Small intestine (tissue), 7 donors: ENCODE measurements around the gene EPHA6. TPM values are rescaled to one million over a fixed set of nuclear protein-coding genes. Genes with fewer than 3 reads are reported as not detected.
"Not testable (repeated sequence)": the region's sequence is repeated elsewhere in the genome, so short reads cannot be mapped to it uniquely, and the experiment has no call there.

Experiments
- DNase-seq, 2 donors: peaks; one replicate each; pipeline versions ENCODE4 v3.0.0 to v3.0.0-alpha.2; 2013
- FAIRE-seq: peaks from 2 replicates; lab custom pipeline; 2012; peaks lifted over from hg19 to GRCh38; lab: Jason Lieb, UNC
- H3K27ac ChIP-seq, 3 donors: one replicate each; pipeline ENCODE4 v1.5.1; 2013; ENCODE audit warnings: low read length in 2 of 3, mild to moderate bottlenecking in 2 of 3, control low read depth in 1 of 3, inconsistent platforms in 1 of 3, low read depth in 1 of 3, moderate library complexity in 1 of 3
- H3K27me3 ChIP-seq, 3 donors: one replicate each; pipeline ENCODE4 v1.6.1; 2013; ENCODE audit warnings: low read length in 3 of 3, inconsistent platforms in 1 of 3; ENCODE audit not compliant: control insufficient read depth in 3 of 3, insufficient read depth in 3 of 3
- H3K36me3 ChIP-seq, 3 donors: one replicate each; pipeline ENCODE4 v1.6.1; 2013; ENCODE audit warnings: low read length in 3 of 3, inconsistent platforms in 1 of 3, low read depth in 1 of 3, mild to moderate bottlenecking in 1 of 3, moderate library complexity in 1 of 3; ENCODE audit not compliant: control insufficient read depth in 3 of 3, insufficient read depth in 2 of 3
- H3K4me1 ChIP-seq, 3 donors: one replicate each; pipeline ENCODE4 v1.6.1; 2013; ENCODE audit warnings: low read length in 2 of 3, inconsistent platforms in 1 of 3, low read depth in 1 of 3, mild to moderate bottlenecking in 1 of 3, moderate library complexity in 1 of 3; ENCODE audit not compliant: control insufficient read depth in 3 of 3, insufficient read depth in 2 of 3
- H3K4me3 ChIP-seq, 3 donors: one replicate each; pipeline ENCODE4 v1.5.1; 2013; ENCODE audit warnings: low read length in 3 of 3, control low read depth in 1 of 3, inconsistent platforms in 1 of 3, low read depth in 1 of 3, mild to moderate bottlenecking in 1 of 3, moderate library complexity in 1 of 3
- H3K9me3 ChIP-seq, 2 donors: one replicate each; pipeline ENCODE4 v1.6.1; 2013; ENCODE audit warnings: low read depth in 1 of 2, low read length in 1 of 2; ENCODE audit not compliant: control insufficient read depth in 2 of 2, insufficient read depth in 1 of 2
- WGBS, 3 donors: extraction: QIAGEN DNeasy Blood & Tissue Kit; methylation state at CpG; one replicate each; pipeline ENCODE4 v1.1.7; 2013; 5-methylcytosine and 5-hydroxymethylcytosine counted together
- polyA plus RNA-seq, 4 donors: library from polyadenylated mRNA; stranded (reverse) in 3 of 4; unstranded in 1 of 4; fragments of 200-250 nt in 3 of 4; fragments of 120-200 nt in 1 of 4; gene quantifications; one replicate each; pipeline versions ENCODE4 v1.2.1 to v1.2.3, GENCODE V29; 2013
- donor health status: healthy with polysubstance abuse.
- donor health status: control.
- donor health status: control.
- donor health status: Bipolar disorder and iron deficiency.
- donor health status: healthy.

EPHA6 gene
- polyA plus RNA-seq, 4 donors: 0.03 to 0.78 TPM; not detected in 2

GRCh38 chr3:97550408-97550807 is 736.0 kb downstream of the EPHA6 start:
- WGBS, 3 donors: 55 to 70% (median 56%) methylated on average over 2 of the region's 2 CpGs
- no peak overlapping the region for H3K27ac ChIP-seq
- FAIRE-seq: no peak

GRCh38 chr3:97552186-97552585 is 737.8 kb downstream of the EPHA6 start:
- H3K4me1 ChIP-seq: no peaks in the 10 kb centered on the region
- no peak overlapping the region for H3K27ac ChIP-seq
- H3K9me3 ChIP-seq: no peaks in the 10 kb centered on the region
- no peaks in the 10 kb centered on the region for H3K36me3 ChIP-seq
- DNase-seq (no peak), FAIRE-seq (no peak)
- no peaks in the 10 kb centered on the region for H3K27me3 ChIP-seq
- no peak overlapping the region for H3K4me3 ChIP-seq

More at GRCh38 chr3:97550408-97550807, 736.0 kb downstream of the EPHA6 start:
- no peaks in the 10 kb centered on the region for H3K36me3 ChIP-seq
- DNase-seq: no peak
- no peaks in the 10 kb centered on the region for H3K4me1 ChIP-seq
- no peaks in the 10 kb centered on the region for H3K27me3 ChIP-seq
- peaks cover 0 to 4% of the 10 kb centered on the region in 2 donors for H3K9me3 ChIP-seq
- no peak overlapping the region for H3K4me3 ChIP-seq

GRCh38 chr3:97575742-97576141 is 761.3 kb downstream of the EPHA6 start:
- 54 to 63% (median 55%) methylated on average over 3 of the region's 3 CpGs for WGBS, 3 donors
- Histone ChIP-seq H3K9me3 (no peaks in the 10 kb centered on the region), H3K27me3 (no peaks in the 10 kb centered on the region), H3K27ac (no peak overlapping the region), H3K4me1 (no peaks in the 10 kb centered on the region), H3K4me3 (no peak overlapping the region), H3K36me3 (no peaks in the 10 kb centered on the region)
- FAIRE-seq (no peak), DNase-seq (no peak)

- Histone ChIP-seq H3K9me3 (no peaks in the 10 kb centered on the region), H3K36me3 (no peaks in the 10 kb centered on the region), H3K4me3 (no peak overlapping the region), H3K27me3 (no peaks in the 10 kb centered on the region), H3K27ac (no peak overlapping the region), H3K4me1 (no peaks in the 10 kb centered on the region)
- DNase-seq (no peak), FAIRE-seq (no peak)
- 46 to 60% (median 59%) methylated on average over 2 of the region's 2 CpGs for WGBS, 3 donors
These were observed 761.8 kb downstream of the EPHA6 start for GRCh38 chr3:97576221-97576620.

- 61 to 76% (median 61%) methylated on average over 3 of the region's 3 CpGs for WGBS, 3 donors
- H3K9me3 ChIP-seq: no peaks in the 10 kb centered on the region
- H3K4me1 ChIP-seq: no peaks in the 10 kb centered on the region
- no peak for FAIRE-seq
- no peak overlapping the region for H3K27ac ChIP-seq
- no peak for DNase-seq
- H3K4me3 ChIP-seq: no peak overlapping the region
- H3K27me3 ChIP-seq: no peaks in the 10 kb centered on the region
- no peaks in the 10 kb centered on the region for H3K36me3 ChIP-seq
These were observed 765.0 kb downstream of the EPHA6 start for GRCh38 chr3:97579365-97579764.

- 65 to 68% (median 68%) methylated on average over 2 of the region's 2 CpGs for WGBS, 3 donors
- FAIRE-seq (no peak), DNase-seq (no peak)
- H3K27me3 ChIP-seq: no peaks in the 10 kb centered on the region
- H3K4me1 ChIP-seq: no peaks in the 10 kb centered on the region
- H3K4me3 ChIP-seq: no peak overlapping the region
- no peaks in the 10 kb centered on the region for H3K36me3 ChIP-seq
- H3K27ac ChIP-seq: no peak overlapping the region
- peaks cover 0 to 7% of the 10 kb centered on the region in 2 donors for H3K9me3 ChIP-seq
These were observed 796.2 kb downstream of the EPHA6 start for GRCh38 chr3:97610626-97611025.

- DNase-seq: no peak
- Histone ChIP-seq H3K27me3 (no peaks in the 10 kb centered on the region), H3K4me3 (no peak overlapping the region), H3K9me3 (peaks cover 0 to 12% of the 10 kb centered on the region in 2 donors), H3K27ac (no peak overlapping the region), H3K36me3 (no peaks in the 10 kb centered on the region), H3K4me1 (no peaks in the 10 kb centered on the region)
- 60 to 94% (median 65%) methylated on average over 1 of the region's 1 CpG for WGBS, 3 donors
- no peak for FAIRE-seq
These were observed 798.2 kb downstream of the EPHA6 start for GRCh38 chr3:97612632-97613031.

GRCh38 chr3:97613139-97613538 is 798.7 kb downstream of the EPHA6 start:
- H3K9me3 ChIP-seq: peaks cover 0 to 12% of the 10 kb centered on the region in 2 donors
- no peak for DNase-seq
- H3K36me3 ChIP-seq: no peaks in the 10 kb centered on the region
- H3K27me3 ChIP-seq: no peaks in the 10 kb centered on the region
- 55 to 75% (median 69%) methylated on average over 2 of the region's 2 CpGs for WGBS, 3 donors
- no peak for FAIRE-seq
- H3K4me1 ChIP-seq: no peaks in the 10 kb centered on the region
- no peak overlapping the region for H3K4me3 ChIP-seq
- no peak overlapping the region for H3K27ac ChIP-seq

GRCh38 chr3:97620514-97620913 is 806.1 kb downstream of the EPHA6 start:
- FAIRE-seq, H3K27ac ChIP-seq, H3K4me1 ChIP-seq, H3K27me3 ChIP-seq, DNase-seq, H3K4me3 ChIP-seq, H3K9me3 ChIP-seq, H3K36me3 ChIP-seq: not testable (repeated sequence)
- 72 to 89% (median 74%) methylated on average over 1 of the region's 1 CpG for WGBS, 3 donors
